H9 (cell line): ENCODE data around the gene RIT2. TPM values are rescaled to one million over a fixed set of nuclear protein-coding genes. Genes with fewer than 3 reads are reported as not detected.

Source experiments
- DNase-seq: peaks from one replicate; pipeline ENCODE4 v3.0.0-alpha.2; 2017
- H2AFZ ChIP-seq: one replicate; pipeline ENCODE4 v1.6.1; 2013; ENCODE audit warnings: mild to moderate bottlenecking, low read length, control low read depth, moderate library complexity
- H2AK5ac ChIP-seq: 2 replicates; pipeline ENCODE4 v1.6.1; 2013; ENCODE audit warnings: low read length, control low read depth, mixed read lengths; ENCODE audit not compliant: insufficient read length
- H2BK120ac ChIP-seq: one replicate; pipeline ENCODE4 v1.6.1; 2013; ENCODE audit warnings: low read depth, mild to moderate bottlenecking, low read length, control low read depth, inconsistent platforms; ENCODE audit not compliant: poor library complexity, severe bottlenecking
- H2BK12ac ChIP-seq: 2 replicates; pipeline ENCODE4 v1.6.1; 2013; ENCODE audit warnings: low read length, control low read depth, mixed read lengths, low read depth; ENCODE audit not compliant: insufficient read length
- H2BK15ac ChIP-seq: 2 replicates; pipeline ENCODE4 v1.6.1; 2013; ENCODE audit warnings: low read depth, low read length, control low read depth
- H2BK20ac ChIP-seq: one replicate; pipeline ENCODE4 v1.6.1; 2013; ENCODE audit warnings: low read depth, mild to moderate bottlenecking, low read length, control low read depth, inconsistent platforms; ENCODE audit not compliant: poor library complexity, severe bottlenecking
- H2BK5ac ChIP-seq: 2 replicates; pipeline ENCODE4 v1.6.1; 2013; ENCODE audit warnings: low read length, control low read depth, mixed read lengths; ENCODE audit not compliant: insufficient read length
- H3K14ac ChIP-seq: 2 replicates; pipeline ENCODE4 v1.6.1; 2013; ENCODE audit warnings: low read length, control low read depth; ENCODE audit not compliant: insufficient read depth
- H3K18ac ChIP-seq: 2 replicates; pipeline ENCODE4 v1.6.1; 2013; ENCODE audit warnings: low read depth, mild to moderate bottlenecking, mixed read lengths, low read length, control low read depth; ENCODE audit not compliant: insufficient read length
- H3K23ac ChIP-seq: 2 replicates; pipeline ENCODE4 v1.6.1; 2013; ENCODE audit warnings: low read length, control low read depth, mixed read lengths, low read depth; ENCODE audit not compliant: insufficient read length
- H3K23me2 ChIP-seq: 2 replicates; pipeline ENCODE4 v1.6.1; 2013; ENCODE audit warnings: low read depth, mild to moderate bottlenecking, mixed read lengths, low read length, control low read depth; ENCODE audit not compliant: insufficient read length, poor library complexity, severe bottlenecking
- H3K27ac ChIP-seq: 2 replicates; pipeline ENCODE4 v1.5.1; 2013; ENCODE audit warnings: low read length, control low read depth, mixed read lengths, low read depth; ENCODE audit not compliant: insufficient read length
- H3K27me3 ChIP-seq: 2 replicates; pipeline ENCODE4 v1.6.1; 2013; ENCODE audit warnings: low read length, control low read depth, inconsistent platforms; ENCODE audit not compliant: insufficient read depth
- H3K4ac ChIP-seq: 2 replicates; pipeline ENCODE4 v1.6.1; 2013; ENCODE audit warnings: low read depth, mild to moderate bottlenecking, control low read depth, inconsistent platforms, low read length, moderate library complexity
- H3K4me1 ChIP-seq: 2 replicates; pipeline ENCODE4 v1.6.1; 2013; ENCODE audit warnings: low read length, control low read depth, inconsistent platforms; ENCODE audit not compliant: insufficient read depth
- H3K4me2 ChIP-seq: 2 replicates; pipeline ENCODE4 v1.6.1; 2013; ENCODE audit warnings: low read length, control low read depth, mixed read lengths; ENCODE audit not compliant: insufficient read length, insufficient read depth
- H3K56ac ChIP-seq: 2 replicates; pipeline ENCODE4 v1.6.1; 2013; ENCODE audit warnings: low read depth, mild to moderate bottlenecking, mixed read lengths, low read length, control low read depth; ENCODE audit not compliant: insufficient read length
- H3K79me1 ChIP-seq: 2 replicates; pipeline ENCODE4 v1.6.1; 2013; ENCODE audit warnings: low read depth, mild to moderate bottlenecking, moderate library complexity, low read length, control low read depth, inconsistent platforms; ENCODE audit not compliant: insufficient read depth, poor library complexity, severe bottlenecking
- H3K79me2 ChIP-seq: 2 replicates; pipeline ENCODE4 v1.6.1; 2013; ENCODE audit warnings: low read length, control low read depth, inconsistent platforms; ENCODE audit not compliant: insufficient read depth
- H3K9ac ChIP-seq: 2 replicates; pipeline ENCODE4 v1.6.1; 2013; ENCODE audit warnings: low read length, control low read depth, mixed read lengths; ENCODE audit not compliant: insufficient read length; ENCODE audit errors: extremely low read depth
- H3K9me3 ChIP-seq: one replicate; pipeline ENCODE4 v1.6.1; 2013; ENCODE audit warnings: low read depth, low read length, inconsistent platforms; ENCODE audit not compliant: control insufficient read depth
- H3T11ph ChIP-seq: one replicate; pipeline ENCODE4 v1.6.1; 2013; ENCODE audit warnings: mild to moderate bottlenecking, low read length, control low read depth, inconsistent platforms
- H4K20me1 ChIP-seq: one replicate; pipeline ENCODE4 v1.6.1; 2013; ENCODE audit not compliant: control insufficient read depth, insufficient read length, insufficient read depth
- H4K5ac ChIP-seq: 2 replicates; pipeline ENCODE4 v1.6.1; 2013; ENCODE audit warnings: low read depth, mild to moderate bottlenecking, mixed read lengths, low read length, control low read depth; ENCODE audit not compliant: insufficient read length
- H4K8ac ChIP-seq: replicated peaks from 2 replicates; pipeline ENCODE4 v1.6.1; 2013; ENCODE audit warnings: low read length, control low read depth, mixed read lengths, low read depth; ENCODE audit not compliant: insufficient read length
- H4K91ac ChIP-seq: 2 replicates; pipeline ENCODE4 v1.6.1; 2013; ENCODE audit warnings: low read depth, mild to moderate bottlenecking, moderate library complexity, mixed read lengths, low read length, control low read depth; ENCODE audit not compliant: insufficient read length
- H3K27ac Mint-ChIP-seq, 3 experiments: 2 replicates in 2 of 3; 3 replicates in 1 of 3; pipeline ENCODE4 v1.8.0; 2020 to 2021; ENCODE audit warnings: mixed read lengths in 3 of 3, mild to moderate bottlenecking in 1 of 3, moderate library complexity in 1 of 3
- H3K27me3 Mint-ChIP-seq: 2 replicates; pipeline ENCODE4 v1.8.0; 2021; ENCODE audit warnings: low read depth, mild to moderate bottlenecking, moderate library complexity, mixed read lengths
- H3K36me3 Mint-ChIP-seq, 3 experiments: 2 replicates in 2 of 3; 3 replicates in 1 of 3; pipeline ENCODE4 v1.8.0; 2020 to 2021; ENCODE audit warnings: low read depth in 3 of 3, mixed read lengths in 3 of 3; ENCODE audit not compliant: insufficient read depth in 1 of 3
- H3K4me1 Mint-ChIP-seq, 2 experiments: 2 replicates each; pipeline ENCODE4 v1.8.0; 2020; ENCODE audit warnings: mixed read lengths in 2 of 2
- H3K4me3 Mint-ChIP-seq, 2 experiments: 2 replicates in 1 of 2; 3 replicates in 1 of 2; pipeline ENCODE4 v1.8.0; 2020 to 2021; ENCODE audit warnings: mild to moderate bottlenecking in 2 of 2, mixed read lengths in 2 of 2, moderate library complexity in 1 of 2
- H3K9me3 Mint-ChIP-seq, 2 experiments: 2 replicates in 1 of 2; 3 replicates in 1 of 2; pipeline ENCODE4 v1.8.0; 2020; ENCODE audit warnings: mild to moderate bottlenecking in 2 of 2, mixed read lengths in 2 of 2, moderate library complexity in 1 of 2
- CTCF ChIP-seq: fragments of 200-600 bp; sonication (generic); conservative IDR thresholded peaks from 3 replicates; pipeline ENCODE4 v1.8.0; 2021; ENCODE audit warnings: antibody characterized with exemption, mild to moderate bottlenecking
- WGBS: extraction: QIAGEN DNeasy Blood & Tissue Kit; methylation state at CpG from one replicate; pipeline ENCODE4 v1.1.7; 2013; ENCODE audit warnings: missing lambda C conversion rate, low lambda C conversion rate, mixed read lengths; ENCODE audit not compliant: insufficient read length; ENCODE audit errors: extremely low coverage; 5-methylcytosine and 5-hydroxymethylcytosine counted together
- total RNA-seq: library from RNA; stranded (reverse); gene quantifications from 2 replicates; pipeline ENCODE4 v1.2.1, GENCODE V29; 2021

Gene RIT2
- total RNA-seq, 1 experiment from 2014 or later, result 1.2 TPM

- Histone ChIP-seq H3K79me2 (no peaks in the 10 kb centered on the region), H2AK5ac (no peak overlapping the region), H4K8ac (no peak overlapping the region), H3K9me3 (no peaks in the 10 kb centered on the region), H3K27me3 (no peaks in the 10 kb centered on the region), H3K9ac (no peak overlapping the region), H3K23me2 (no peaks in the 10 kb centered on the region), H3K18ac (no peak overlapping the region), H2AFZ (no peak overlapping the region), H3K4me2 (no peak overlapping the region), H3K4me1 (no peaks in the 10 kb centered on the region), H3K23ac (no peak overlapping the region), H2BK20ac (no peak overlapping the region), H2BK120ac (no peak overlapping the region), H2BK15ac (no peak overlapping the region), H4K91ac (no peak overlapping the region), H3K14ac (no peak overlapping the region), H4K5ac (no peak overlapping the region), H4K20me1 (no peaks in the 10 kb centered on the region), H2BK12ac (no peak overlapping the region), H3K56ac (no peak overlapping the region), H3T11ph (no peak overlapping the region), H3K79me1 (no peaks in the 10 kb centered on the region), H2BK5ac (no peak overlapping the region), H3K27ac (no peak overlapping the region), H3K4ac (no peak overlapping the region)
- Mint-ChIP-seq H3K4me1 (peaks cover 20 to 21% of the 10 kb centered on the region in 2 experiments), H3K4me3 (no peak overlapping the region), H3K9me3 (no peaks in the 10 kb centered on the region), H3K36me3 (no peaks in the 10 kb centered on the region), H3K27ac (no peak overlapping the region), H3K27me3 (no peaks in the 10 kb centered on the region)
- TF ChIP-seq CTCF, result no peak
- WGBS, result no CpG with 5 or more reads among the region's 3 CpGs
- DNase-seq, result no peak
Measured at GRCh38 chr18:42922363-42922762, 193.1 kb downstream of the RIT2 start.
